Transverse colon (tissue), 4 donors: ENCODE data around the gene ZNF212. TPM values are rescaled to one million over a fixed set of nuclear protein-coding genes. Genes with fewer than 3 reads are reported as not detected.

Experiments used
- DNase-seq: peaks from one replicate; pipeline ENCODE4 v3.0.0-alpha.2; 2019
- H3K27ac ChIP-seq, 4 donors: fragments of 200-600 bp; sonication (generic); 2 replicates each; pipeline ENCODE4 v1.5.1; 2016 to 2018; ENCODE audit warnings: inconsistent platforms in 4 of 4
- H3K27me3 ChIP-seq: fragments of 200-600 bp; sonication (generic); 2 replicates; pipeline ENCODE4 v1.5.1; 2017; ENCODE audit warnings: inconsistent platforms
- H3K36me3 ChIP-seq, 4 donors: fragments of 200-600 bp; sonication (generic); 2 replicates each; pipeline ENCODE4 v1.5.1; 2017 to 2019; ENCODE audit warnings: inconsistent platforms in 4 of 4
- H3K4me1 ChIP-seq, 4 donors: fragments of 200-600 bp; sonication (generic); 2 replicates each; pipeline ENCODE4 v1.5.1; 2017 to 2020; ENCODE audit warnings: inconsistent platforms in 4 of 4
- H3K4me3 ChIP-seq, 4 donors: fragments of 200-600 bp; sonication (generic); 1 replicate in 1 of 4; 2 replicates in 3 of 4; pipeline versions ENCODE4 v1.5.1 to v1.6.1; 2017 to 2019; ENCODE audit warnings: inconsistent platforms in 4 of 4
- H3K9me3 ChIP-seq, 2 donors: fragments of 200-600 bp; sonication (generic); 2 replicates each; pipeline ENCODE4 v1.5.1; 2017 to 2019; ENCODE audit warnings: inconsistent platforms in 2 of 2
- CTCF ChIP-seq, 5 experiments: fragments of 200-600 bp in 3 of 5; fragments of 450-650 bp in 2 of 5; sonication (generic) in 3 of 5; IDR thresholded peaks; 1 replicate in 2 of 5; 2 replicates in 3 of 5; pipeline ENCODE4 v1.5.1; 2016 to 2017; ENCODE audit warnings: antibody characterized with exemption in 5 of 5, inconsistent platforms in 3 of 5, mild to moderate bottlenecking in 2 of 5, moderate library complexity in 1 of 5
- EP300 ChIP-seq: sonication (generic); formaldehyde crosslinking; IDR thresholded peaks from one replicate; pipeline ENCODE4 v1.6.1; 2017; ENCODE audit warnings: antibody characterized with exemption, low read depth
- POLR2A ChIP-seq: fragments of 450-650 bp; IDR thresholded peaks from one replicate; pipeline ENCODE4 v1.6.1; 2016; ENCODE audit warnings: antibody characterized with exemption, mild to moderate bottlenecking, moderate library complexity
- POLR2AphosphoS5 ChIP-seq, 3 donors: sonication (generic); formaldehyde crosslinking; IDR thresholded peaks; one replicate each; pipeline ENCODE4 v1.6.1; 2016; ENCODE audit warnings: antibody characterized with exemption in 3 of 3
- WGBS, 2 donors: methylation state at CpG; one replicate each; pipeline ENCODE4 v1.1.5; 2018; ENCODE audit warnings: low coverage in 1 of 2; 5-methylcytosine and 5-hydroxymethylcytosine counted together
- in situ Hi-C, 4 donors: fragments of 200-750 bp; cut with MboI; loops; one replicate each; pipeline versions ENCODE4 v1.15.0 to v1.15.1; 2017; ENCODE audit warnings: low sequenced_read_pairs in 3 of 4, low pct_ligation_motif_present in 1 of 4, low pct_unique_long_range_greater_than_20kb in 1 of 4
- intact Hi-C: fragments of 100-400 bp; cut with DNase I; formaldehyde crosslinking; loops from one replicate; pipeline ENCODE4 v1.15.1; 2023; ENCODE audit warnings: low total_unique reads
- total RNA-seq, 4 donors: library from RNA; depleted of rRNA; stranded (reverse); fragments of >200 nt; gene quantifications; one replicate each; pipeline ENCODE4 v1.1.0, GENCODE V29; 2016

Gene ZNF212
- total RNA-seq, 4 donors from 2014 or later: 2.4 to 22.1 (median 9.5) TPM

GRCh38 chr7:149196151-149196704 lies 43.2 kb upstream of the ZNF212 start:
- H3K27ac ChIP-seq: peak overlapping the region; percentile 90 to 99 (median 98)
- intact Hi-C loops (no loop called here), in situ Hi-C loops (no loop called here)
- TF ChIP-seq EP300: no peak
- TF ChIP-seq CTCF (IDR thresholded peaks at IDR 0.05): no peak
- TF ChIP-seq POLR2AphosphoS5 (IDR thresholded peaks at IDR 0.05): no peak
- TF ChIP-seq POLR2A: no peak
- H3K4me1 ChIP-seq: peaks cover 11 to 30% (median 22%) of the 10 kb centered on the region in 4 donors
- H3K4me3 ChIP-seq: peak overlapping the region; percentile 70 to 91 (median 89)
- H3K36me3 ChIP-seq: peaks cover 0 to 28% (median 14%) of the 10 kb centered on the region in 4 donors
- 0 to 2% methylated on average over 1 to 17 of the region's 17 CpGs for WGBS, 2 donors
- H3K9me3 ChIP-seq: no peaks in the 10 kb centered on the region
- H3K27me3 ChIP-seq: no peaks in the 10 kb centered on the region
- peak; percentile 9 for DNase-seq

- Histone ChIP-seq H3K36me3 (peaks cover 0 to 32% (median 14%) of the 10 kb centered on the region in 4 donors), H3K27me3 (no peaks in the 10 kb centered on the region), H3K27ac (peak overlapping the region; percentile 90 to 99 (median 98)), H3K4me3 (peak overlapping the region; percentile 70 to 91 (median 89)), H3K4me1 (peaks cover 11 to 26% (median 22%) of the 10 kb centered on the region in 4 donors), H3K9me3 (no peaks in the 10 kb centered on the region)
- peak; percentile 11 for DNase-seq
- TF ChIP-seq EP300 (no peak), CTCF (IDR thresholded peaks at IDR 0.05) (no peak), POLR2AphosphoS5 (IDR thresholded peaks at IDR 0.05) (no peak), POLR2A (no peak)
- in situ Hi-C loops (no loop called here), intact Hi-C loops (no loop called here)
- 6% methylated on average over 4 of the region's 7 CpGs; no CpG with 5 or more reads in 1 of the 2 donors for WGBS, 2 donors
These were observed 42.7 kb upstream of the ZNF212 start for GRCh38 chr7:149196705-149197171.

GRCh38 chr7:149197675-149198074 lies 41.8 kb upstream of the ZNF212 start:
- peaks cover 0 to 39% (median 14%) of the 10 kb centered on the region in 4 donors for H3K36me3 ChIP-seq
- no peak for TF ChIP-seq POLR2A
- no peak for TF ChIP-seq CTCF (IDR thresholded peaks at IDR 0.05)
- TF ChIP-seq POLR2AphosphoS5 (IDR thresholded peaks at IDR 0.05): no peak
- no peak for TF ChIP-seq EP300
- WGBS, 2 donors: 75% methylated on average over 4 of the region's 4 CpGs; no CpG with 5 or more reads in 1 of the 2 donors
- no peak overlapping the region for H3K27ac ChIP-seq
- H3K4me3 ChIP-seq: no peak overlapping the region
- intact Hi-C loops (no loop called here), in situ Hi-C loops (no loop called here)
- DNase-seq: no peak
- no peaks in the 10 kb centered on the region for H3K27me3 ChIP-seq
- H3K4me1 ChIP-seq: peaks cover 11 to 25% (median 20%) of the 10 kb centered on the region in 4 donors
- H3K9me3 ChIP-seq: no peaks in the 10 kb centered on the region

- no peaks in the 10 kb centered on the region for H3K9me3 ChIP-seq
- H3K4me3 ChIP-seq: no peak overlapping the region
- peaks cover 0 to 45% (median 14%) of the 10 kb centered on the region in 4 donors for H3K36me3 ChIP-seq
- DNase-seq: no peak
- H3K27ac ChIP-seq: no peak overlapping the region
- 89 to 94% methylated on average over 7 to 22 of the region's 22 CpGs for WGBS, 2 donors
- TF ChIP-seq EP300 (no peak), CTCF (IDR thresholded peaks at IDR 0.05) (no peak), POLR2A (no peak), POLR2AphosphoS5 (IDR thresholded peaks at IDR 0.05) (no peak)
- no peaks in the 10 kb centered on the region for H3K27me3 ChIP-seq
- intact Hi-C loops (no loop called here), in situ Hi-C loops (no loop called here)
- peaks cover 11 to 25% (median 20%) of the 10 kb centered on the region in 4 donors for H3K4me1 ChIP-seq
These were observed 41.2 kb upstream of the ZNF212 start for GRCh38 chr7:149198161-149198816.
